ENCODE data around the gene SKP1.

Gene SKP1

DNA sequence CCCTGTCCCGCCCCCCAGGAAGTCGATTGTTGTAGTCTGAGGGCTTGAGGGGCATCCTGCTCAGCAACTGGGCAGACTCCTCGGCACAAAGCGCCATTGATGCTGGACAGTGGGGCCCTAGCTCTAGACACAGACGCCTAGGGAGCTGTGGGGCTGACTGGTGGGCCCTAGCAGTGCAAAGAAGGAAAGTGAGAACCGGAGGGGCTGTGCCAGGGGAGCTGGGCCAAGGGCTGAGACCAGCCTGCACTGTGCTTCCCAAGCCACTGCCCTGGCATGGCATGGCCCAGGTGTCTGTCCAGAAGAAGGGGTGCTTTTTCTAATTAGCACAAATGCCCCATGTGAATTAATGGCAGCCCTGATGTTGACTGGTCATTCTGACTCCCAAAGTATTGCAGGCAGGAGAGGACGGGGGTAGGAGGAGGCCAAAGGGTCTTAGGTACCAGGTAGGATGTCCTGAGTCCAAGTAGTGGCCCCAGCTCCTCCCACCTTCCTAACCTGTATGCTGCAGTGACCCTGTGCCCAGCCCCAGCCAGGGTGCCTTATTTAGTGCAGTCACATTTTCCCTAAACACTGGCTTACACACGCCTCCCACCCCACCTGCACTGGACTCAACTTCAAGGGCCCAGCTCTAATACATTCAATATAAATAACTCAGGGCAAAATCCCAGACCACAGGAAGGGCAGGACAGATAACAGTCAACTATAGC is 46.4 kb downstream of the SKP1 start:
- no peak for DNase-seq (ENCODE audit: low read depth)
- no peak overlapping the region for H3K4me3 ChIP-seq (ENCODE audit: low read depth, low read length)
- TF ChIP-seq CTCF (IDR thresholded peaks at IDR 0.05; ENCODE audit: low read depth, low read length, missing control alignments): no peak

DNA sequence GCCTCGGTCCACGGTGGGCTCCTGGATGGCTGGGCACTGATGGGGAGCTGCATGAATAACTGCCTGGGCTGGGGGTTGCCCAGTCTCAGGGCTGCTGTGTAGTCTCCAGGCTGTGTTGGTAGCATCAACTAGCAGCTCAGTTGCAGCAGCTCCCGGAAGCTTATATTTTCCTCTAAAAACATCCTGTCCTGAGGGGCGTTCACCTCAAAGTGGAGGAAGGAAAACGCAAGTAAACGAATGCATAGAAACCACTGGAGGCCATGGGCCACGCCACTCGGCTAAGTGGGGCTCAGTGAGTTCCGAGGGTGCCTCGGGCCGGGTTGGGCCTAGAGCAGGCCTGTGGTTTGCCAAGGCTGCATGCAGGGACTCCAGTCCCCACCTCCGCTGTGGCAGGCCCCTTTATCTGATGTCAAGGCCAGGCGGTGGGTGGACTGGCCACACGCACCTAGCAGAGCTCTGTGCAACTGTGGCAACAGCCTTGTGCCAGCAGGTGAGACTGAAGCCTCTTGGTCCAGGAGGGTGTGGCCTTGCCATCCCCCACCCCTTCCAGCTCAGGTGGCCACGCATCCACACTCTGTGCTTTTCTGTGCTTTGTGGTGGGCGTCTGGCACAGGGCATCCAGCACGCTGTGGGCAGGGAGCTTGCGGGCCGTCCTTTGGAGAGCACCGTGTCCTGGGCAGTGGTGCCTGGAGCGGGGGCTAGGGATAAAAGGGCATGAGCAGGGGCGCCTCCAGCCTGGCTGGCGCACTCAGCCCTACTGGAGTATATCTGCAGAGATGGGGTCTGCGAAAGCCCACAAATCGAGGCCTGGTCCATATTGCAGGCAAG is 47.1 kb downstream of the SKP1 start:
- H3K4me3 ChIP-seq (ENCODE audit: low read depth, low read length): no peak overlapping the region
- DNase-seq (ENCODE audit: low read depth): no peak
- TF ChIP-seq CTCF (IDR thresholded peaks at IDR 0.05; ENCODE audit: low read depth, low read length, missing control alignments): no peak

GRCh38 chr5:134128648-134128995 is 48.1 kb downstream of the SKP1 start:
- no peak overlapping the region for H3K4me3 ChIP-seq (ENCODE audit: low read depth, low read length)
- no peak for DNase-seq (ENCODE audit: low read depth)
- TF ChIP-seq CTCF (IDR thresholded peaks at IDR 0.05; ENCODE audit: low read depth, low read length, missing control alignments): no peak

GRCh38 chr5:134127988-134128647 is 48.6 kb downstream of the SKP1 start:
- no peak for DNase-seq (ENCODE audit: low read depth)
- H3K4me3 ChIP-seq (ENCODE audit: low read depth, low read length): no peak overlapping the region
- no peak for TF ChIP-seq CTCF (IDR thresholded peaks at IDR 0.05; ENCODE audit: low read depth, low read length, missing control alignments)

DNA sequence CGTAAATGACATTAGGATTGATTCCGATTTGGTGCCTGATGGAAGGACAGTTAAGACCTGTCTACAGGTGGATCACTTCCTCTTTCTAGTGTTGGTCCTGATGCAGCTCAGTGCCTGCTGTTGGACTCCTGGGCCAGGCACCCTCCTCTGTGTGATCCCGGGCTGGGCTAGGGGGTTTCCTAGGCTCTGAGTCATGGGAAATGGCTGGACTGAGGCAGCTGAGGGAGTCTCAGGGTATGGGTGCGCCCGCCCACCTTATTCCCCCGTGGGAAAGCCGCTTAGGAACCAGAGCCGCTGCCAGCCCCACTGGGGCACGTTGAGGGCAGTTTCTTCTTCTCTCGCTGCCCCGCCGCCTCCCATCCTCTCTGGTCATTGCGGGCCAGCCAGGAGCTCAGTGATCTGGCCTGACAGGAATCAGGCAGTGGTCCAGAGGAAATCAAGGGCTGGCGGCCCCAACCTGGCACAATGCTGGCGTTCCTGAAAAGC is 49.3 kb downstream of the SKP1 start:
- no peak for TF ChIP-seq CTCF (IDR thresholded peaks at IDR 0.05; ENCODE audit: low read depth, low read length, missing control alignments)
- peak; percentile 22 for DNase-seq (ENCODE audit: low read depth)
- H3K4me3 ChIP-seq (ENCODE audit: low read depth, low read length): no peak overlapping the region

DNA sequence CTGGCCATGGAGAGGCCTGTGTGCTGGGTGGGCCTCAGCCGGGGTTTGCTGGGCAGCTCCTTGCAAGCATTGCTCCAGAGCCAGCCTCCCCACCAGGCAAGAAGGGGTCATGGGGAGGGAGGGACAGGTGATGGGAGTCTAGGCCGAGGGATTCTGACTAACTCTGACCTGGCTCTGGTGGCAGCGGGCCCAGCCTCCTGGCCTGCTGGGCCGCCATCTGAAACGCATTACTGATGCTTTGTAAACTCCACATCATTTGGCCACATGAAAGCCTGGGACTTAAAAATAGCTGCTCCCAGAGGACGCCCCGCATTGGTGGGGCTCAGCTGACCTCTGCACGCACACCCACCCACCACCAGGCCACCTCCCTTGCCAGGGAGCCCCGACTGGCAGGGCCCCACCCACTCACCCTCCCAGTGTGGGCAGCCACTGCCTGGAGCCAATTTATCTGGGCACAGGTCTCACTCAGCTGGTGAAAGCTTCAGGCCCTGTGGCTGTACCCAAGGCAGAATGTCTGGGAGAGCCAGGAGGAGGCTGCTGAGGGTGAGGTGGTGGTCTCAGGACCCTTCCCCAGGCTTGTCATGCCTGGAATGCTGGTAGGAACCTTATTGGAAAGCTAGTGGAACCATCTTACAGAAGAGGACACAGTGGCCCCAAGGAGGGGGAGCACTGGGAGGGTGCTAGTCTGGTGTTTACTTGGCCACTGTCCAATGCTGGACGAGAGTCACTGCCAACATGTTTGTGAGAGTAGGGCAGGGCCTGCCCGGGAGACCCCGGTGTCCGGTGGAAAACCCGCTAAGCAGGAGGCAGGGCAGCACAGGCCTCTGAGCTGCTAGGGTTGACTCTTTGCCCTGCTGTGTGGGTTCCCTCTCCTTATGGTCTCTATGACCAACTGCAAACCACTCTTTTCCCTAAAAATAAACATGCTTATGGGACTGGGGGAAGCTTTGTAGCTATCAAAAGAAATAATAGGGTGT is 51.4 kb downstream of the SKP1 start:
- no peak for DNase-seq (ENCODE audit: low read depth)
- no peak for TF ChIP-seq CTCF (IDR thresholded peaks at IDR 0.05; ENCODE audit: low read depth, low read length, missing control alignments)

More for the DNA sequence above, 51.4 kb downstream of the SKP1 start:
- H3K4me3 ChIP-seq (ENCODE audit: low read depth, low read length): no peak overlapping the region

Data from GM12864 (cell line).